Spleen (tissue), 11 donors: Measurements from ENCODE around the gene ERBB4. TPM values are rescaled to one million over a fixed set of nuclear protein-coding genes. Genes with fewer than 3 reads are reported as not detected.

Experiments
- DNase-seq: peaks from one replicate; pipeline ENCODE4 v3.0.0-alpha.2; 2020
- H3K27ac ChIP-seq, 8 donors: fragments of 200-600 bp; sonication (generic) in 7 of 8; 1 replicate in 4 of 8; 2 replicates in 4 of 8; pipeline versions ENCODE4 v1.5.0 to v1.8.0; 2016 to 2021; ENCODE audit warnings: inconsistent platforms in 4 of 8, mild to moderate bottlenecking in 4 of 8, moderate library complexity in 1 of 8
- H3K27me3 ChIP-seq, 7 donors: fragments of 200-600 bp; sonication (generic) in 6 of 7; replicated peaks in 1 of 7; 1 replicate in 4 of 7; 2 replicates in 3 of 7; pipeline versions ENCODE4 v1.5.0 to v1.8.0; 2016 to 2021; ENCODE audit warnings: inconsistent platforms in 3 of 7, mild to moderate bottlenecking in 1 of 7
- H3K36me3 ChIP-seq, 6 donors: fragments of 200-600 bp; sonication (generic) in 5 of 6; 1 replicate in 4 of 6; 2 replicates in 2 of 6; pipeline versions ENCODE4 v1.5.0 to v1.8.0; 2016 to 2021; ENCODE audit warnings: inconsistent platforms in 2 of 6
- H3K4me1 ChIP-seq, 6 donors: fragments of 200-600 bp; sonication (generic) in 5 of 6; 1 replicate in 3 of 6; 2 replicates in 3 of 6; pipeline versions ENCODE4 v1.5.0 to v1.8.0; 2016 to 2021; ENCODE audit warnings: inconsistent platforms in 3 of 6
- H3K4me3 ChIP-seq, 8 donors: fragments of 200-600 bp; sonication (generic) in 7 of 8; 1 replicate in 4 of 8; 2 replicates in 4 of 8; pipeline versions ENCODE4 v1.5.0 to v1.8.0; 2016 to 2021; ENCODE audit warnings: inconsistent platforms in 4 of 8, mild to moderate bottlenecking in 4 of 8, moderate library complexity in 2 of 8
- H3K9me3 ChIP-seq, 8 donors: fragments of 200-600 bp; sonication (generic) in 7 of 8; 1 replicate in 4 of 8; 2 replicates in 4 of 8; pipeline versions ENCODE4 v1.5.0 to v1.8.0; 2016 to 2021; ENCODE audit warnings: inconsistent platforms in 4 of 8
- CTCF ChIP-seq, 11 experiments: fragments of 200-600 bp in 7 of 11; fragments of 450-650 bp in 4 of 11; sonication (generic) in 4 of 11; IDR thresholded peaks in 8 of 11; conservative IDR thresholded peaks in 3 of 11; 1 replicate in 7 of 11; 2 replicates in 4 of 11; pipeline versions ENCODE4 v1.4.0 to v1.8.0; 2016 to 2021; ENCODE audit warnings: antibody characterized with exemption in 11 of 11, inconsistent platforms in 4 of 11, mild to moderate bottlenecking in 1 of 11
- POLR2A ChIP-seq, 3 donors: fragments of 450-650 bp; IDR thresholded peaks; one replicate each; pipeline ENCODE4 v1.5.1; 2017; ENCODE audit warnings: antibody characterized with exemption in 3 of 3, mild to moderate bottlenecking in 1 of 3
- POLR2AphosphoS5 ChIP-seq, 3 donors: sonication (generic); formaldehyde crosslinking; IDR thresholded peaks; one replicate each; pipeline ENCODE4 v1.5.1; 2017; ENCODE audit warnings: antibody characterized with exemption in 3 of 3
- WGBS, 5 donors: extraction: QIAGEN DNeasy Blood & Tissue Kit in 3 of 5; methylation state at CpG; one replicate each; pipeline versions ENCODE4 v1.1.5 to v1.1.7; 2013 to 2018; 5-methylcytosine and 5-hydroxymethylcytosine counted together
- intact Hi-C: fragments of 100-400 bp; cut with DNase I; formaldehyde crosslinking; loops from one replicate; pipeline ENCODE4 v1.15.0; 2023; ENCODE audit warnings: low total_unique reads
- polyA plus RNA-seq, 3 donors: library from polyadenylated mRNA; stranded (reverse); fragments of 200-250 nt; gene quantifications; one replicate each; pipeline ENCODE4 v1.2.1, GENCODE V29; 2013
- total RNA-seq, 7 donors: library from RNA; depleted of rRNA in 3 of 7; stranded (reverse); fragments of >200 nt in 3 of 7; fragmentation: NEBNext Ultra II Directional in 4 of 7; extraction: Animal tissue kit (Norgen Biotek cat#: 25700) in 4 of 7; gene quantifications; one replicate each; pipeline versions ENCODE4 v1.1.0 to v1.2.1, GENCODE V29; 2016 to 2021
- donor health status: healthy with polysubstance abuse.
- donor health status: DM: no; HTN: no; CAD: no; lungs with moderate emphysema.
- donor health status: DM: no; HTN: no; CAD: no.
- donor health status: Bipolar disorder and iron deficiency.
- donor health status: healthy.
- donor health status: DM: no; HTN: no; CAD: no.
- donor health status: DM: yes; HTN: yes; CAD: no.

Gene ERBB4
- total and polyA plus RNA-seq, 10 donors = under 0.01 to 1.4 (median 0.35) TPM

DNA sequence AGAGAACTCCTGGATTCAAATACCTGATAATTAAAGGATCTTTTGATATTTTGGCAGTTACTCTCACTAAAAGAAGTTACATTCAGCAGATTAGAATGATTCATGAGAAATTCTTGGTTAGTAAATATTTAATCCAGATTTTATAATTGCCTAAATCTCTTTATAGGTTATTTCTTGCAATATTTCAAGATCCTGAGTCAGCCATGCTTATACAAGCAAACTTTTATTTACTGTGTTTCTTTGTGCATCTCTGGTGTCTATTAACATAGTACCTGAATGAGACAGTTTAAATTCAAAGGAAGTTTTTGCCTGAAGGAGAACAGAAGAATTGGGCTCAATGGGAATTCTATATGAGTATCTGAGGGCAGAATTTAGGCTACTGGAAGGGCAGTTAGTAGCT lies 249.3 kb downstream of the ERBB4 start:
- no peak for DNase-seq
- no peaks in the 10 kb centered on the region for H3K4me1 ChIP-seq
- H3K9me3 ChIP-seq = no peaks in the 10 kb centered on the region
- TF ChIP-seq CTCF (IDR thresholded peaks at IDR 0.05 in 8 of 11, conservative IDR thresholded peaks at IDR 0.05 in 3 of 11) (no peak), POLR2A (IDR thresholded peaks at IDR 0.05) (no peak), POLR2AphosphoS5 (IDR thresholded peaks at IDR 0.05) (no peak)
- no peaks in the 10 kb centered on the region for H3K36me3 ChIP-seq
- H3K4me3 ChIP-seq = no peak overlapping the region
- H3K27ac ChIP-seq = no peak overlapping the region
- intact Hi-C loops = no loop called here
- no peaks in the 10 kb centered on the region for H3K27me3 ChIP-seq

- no peak for DNase-seq
- intact Hi-C loops = no loop called here
- TF ChIP-seq POLR2A (IDR thresholded peaks at IDR 0.05) = no peak
- no peak for TF ChIP-seq POLR2AphosphoS5 (IDR thresholded peaks at IDR 0.05)
- TF ChIP-seq CTCF (IDR thresholded peaks at IDR 0.05 in 8 of 11, conservative IDR thresholded peaks at IDR 0.05 in 3 of 11) = no peak
- Histone ChIP-seq H3K36me3 (no peaks in the 10 kb centered on the region), H3K4me3 (no peak overlapping the region), H3K9me3 (no peaks in the 10 kb centered on the region), H3K27ac (no peak overlapping the region), H3K27me3 (no peaks in the 10 kb centered on the region), H3K4me1 (no peaks in the 10 kb centered on the region)
- WGBS, 5 donors = 87 to 91% (median 89%) methylated on average over 8 of the region's 8 CpGs
Measured at GRCh38 chr2:212288308-212288707, 250.3 kb downstream of the ERBB4 start.

DNA sequence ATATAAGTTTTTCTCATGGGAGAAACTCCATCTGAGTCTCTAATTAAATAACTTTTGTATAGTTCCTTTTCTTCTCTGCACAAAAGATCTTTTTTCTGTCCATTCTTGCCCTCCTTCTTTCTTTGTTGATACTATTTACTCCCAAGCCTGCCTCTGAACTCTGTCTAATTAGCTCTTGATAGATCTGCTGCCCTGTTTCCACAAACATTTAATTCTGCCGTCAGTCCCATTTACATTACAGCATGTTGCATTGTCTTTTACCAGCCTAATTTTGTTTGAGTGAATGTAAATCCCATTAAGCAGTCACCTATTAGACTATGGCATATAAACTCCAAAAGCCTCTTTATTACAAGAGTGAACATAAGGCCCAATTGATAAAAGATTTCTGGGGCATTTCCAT lies 254.4 kb downstream of the ERBB4 start:
- no peaks in the 10 kb centered on the region for H3K4me1 ChIP-seq
- H3K4me3 ChIP-seq = no peak overlapping the region
- intact Hi-C loops = no loop called here
- 43 to 55% (median 45%) methylated on average over 1 of the region's 1 CpG for WGBS, 5 donors
- no peaks in the 10 kb centered on the region for H3K9me3 ChIP-seq
- H3K27me3 ChIP-seq = no peaks in the 10 kb centered on the region
- H3K36me3 ChIP-seq = no peaks in the 10 kb centered on the region
- no peak for DNase-seq
- no peak overlapping the region for H3K27ac ChIP-seq
- TF ChIP-seq POLR2AphosphoS5 (IDR thresholded peaks at IDR 0.05) = no peak
- no peak for TF ChIP-seq CTCF (IDR thresholded peaks at IDR 0.05 in 8 of 11, conservative IDR thresholded peaks at IDR 0.05 in 3 of 11)
- TF ChIP-seq POLR2A (IDR thresholded peaks at IDR 0.05) = no peak

GRCh38 chr2:212282671-212283261 lies 255.8 kb downstream of the ERBB4 start:
- no peak overlapping the region for H3K27ac ChIP-seq
- intact Hi-C loops = no loop called here
- DNase-seq = no peak
- 42 to 72% (median 58%) methylated on average over 3 of the region's 3 CpGs for WGBS, 5 donors
- H3K27me3 ChIP-seq = no peaks in the 10 kb centered on the region
- TF ChIP-seq POLR2AphosphoS5 (IDR thresholded peaks at IDR 0.05) = no peak
- no peaks in the 10 kb centered on the region for H3K36me3 ChIP-seq
- no peak overlapping the region for H3K4me3 ChIP-seq
- no peaks in the 10 kb centered on the region for H3K4me1 ChIP-seq
- H3K9me3 ChIP-seq = no peaks in the 10 kb centered on the region

DNA sequence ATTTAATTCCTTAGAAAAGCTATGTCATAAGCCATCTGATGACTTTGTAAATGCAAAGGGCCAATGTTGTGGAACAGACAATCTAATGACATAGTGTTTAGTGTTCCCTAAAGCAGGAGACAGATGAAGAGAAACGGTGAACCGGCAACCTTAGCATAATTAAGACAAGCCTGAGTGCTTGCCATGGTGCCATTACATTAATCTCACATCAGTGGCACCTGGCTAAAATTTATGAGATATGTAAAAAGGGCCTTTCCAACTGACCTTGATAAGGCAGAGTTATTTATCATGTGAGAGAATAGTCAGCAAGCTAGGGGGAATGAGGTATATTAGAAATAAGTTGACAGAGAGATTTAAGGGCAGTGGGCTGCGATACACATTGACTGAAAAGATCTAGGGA lies 261.8 kb downstream of the ERBB4 start:
- Histone ChIP-seq H3K4me3 (no peak overlapping the region), H3K27me3 (no peaks in the 10 kb centered on the region), H3K9me3 (no peaks in the 10 kb centered on the region), H3K36me3 (no peaks in the 10 kb centered on the region), H3K27ac (no peak overlapping the region), H3K4me1 (no peaks in the 10 kb centered on the region)
- TF ChIP-seq POLR2A (IDR thresholded peaks at IDR 0.05) = no peak
- TF ChIP-seq POLR2AphosphoS5 (IDR thresholded peaks at IDR 0.05) = no peak
- TF ChIP-seq CTCF (IDR thresholded peaks at IDR 0.05 in 8 of 11, conservative IDR thresholded peaks at IDR 0.05 in 3 of 11) = no peak
- WGBS, 5 donors = 62 to 72% (median 66%) methylated on average over 3 of the region's 3 CpGs
- intact Hi-C loops = no loop called here
- DNase-seq = no peak
